Retinal pigment epithelial cell (primary cell): Measurements from ENCODE around the gene TAF12.
"Not testable (repeated sequence)": the region's sequence is repeated elsewhere in the genome, so short reads cannot be mapped to it uniquely, and the experiment has no call there.

Experiments
- DNase-seq: peaks from one replicate; pipeline ENCODE4 v3.0.0-alpha.2; 2010; ENCODE audit warnings: low read depth
- H3K4me3 ChIP-seq: 2 replicates; pipeline ENCODE4 v1.5.1; 2011; ENCODE audit warnings: mild to moderate bottlenecking, low read length, control low read depth, moderate library complexity
- CTCF ChIP-seq: conservative IDR thresholded peaks from 2 replicates; pipeline ENCODE4 v1.5.1; 2011; ENCODE audit warnings: low read depth, low read length, control low read depth, inconsistent platforms

Gene TAF12

GRCh38 chr1:28577052-28577678, 65.7 kb downstream of the TAF12 start:
- no peak for DNase-seq
- no peak for TF ChIP-seq CTCF
- no peak overlapping the region for H3K4me3 ChIP-seq

- no peak for TF ChIP-seq CTCF
- no peak for DNase-seq
- no peak overlapping the region for H3K4me3 ChIP-seq
Measured at GRCh38 chr1:28573564-28573963, 69.3 kb downstream of the TAF12 start.

GRCh38 chr1:28572891-28573290, 70.0 kb downstream of the TAF12 start:
- not testable (repeated sequence) for DNase-seq

GRCh38 chr1:28571911-28572310, 71.0 kb downstream of the TAF12 start:
- DNase-seq, result no peak
- no peak overlapping the region for H3K4me3 ChIP-seq
- TF ChIP-seq CTCF, result no peak

More at GRCh38 chr1:28572891-28573290, 70.0 kb downstream of the TAF12 start:
- not testable (repeated sequence) for H3K4me3 ChIP-seq

GRCh38 chr1:28566931-28567330, 75.9 kb downstream of the TAF12 start:
- DNase-seq, result no peak
- H3K4me3 ChIP-seq, result no peak overlapping the region
- TF ChIP-seq CTCF, result no peak

GRCh38 chr1:28565726-28566125, 77.1 kb downstream of the TAF12 start:
- no peak for TF ChIP-seq CTCF
- no peak for DNase-seq
- H3K4me3 ChIP-seq, result no peak overlapping the region

GRCh38 chr1:28565040-28565439, 77.8 kb downstream of the TAF12 start:
- no peak overlapping the region for H3K4me3 ChIP-seq
- TF ChIP-seq CTCF, result no peak
- DNase-seq, result no peak

GRCh38 chr1:28564310-28564709, 78.6 kb downstream of the TAF12 start:
- no peak for TF ChIP-seq CTCF
- no peak for DNase-seq
- H3K4me3 ChIP-seq, result no peak overlapping the region
